HG03175 (cell line): ENCODE data around the gene ABCB10.
"Not testable (repeated sequence)": the region's sequence is repeated elsewhere in the genome, so short reads cannot be mapped to it uniquely, and the experiment has no call there.

ENCODE experiments used
- ATAC-seq: cut with Tn5 transposase; IDR thresholded peaks from one replicate; pipeline ENCODE4 v1.9.1; 2021; ENCODE audit warnings: mild to moderate bottlenecking, moderate library complexity; ENCODE audit not compliant: unreplicated experiment

ABCB10 gene

GRCh38 chr1:229558460-229559335 lies at the start of gene ABCB10:
Gene ABCB10 (minus strand): TSS chr1:229558707. CDS start chr1:229558652, 55 bp downstream.
- ATAC-seq = peak; percentile 76

- ATAC-seq = no peak
Measured at GRCh38 chr1:229607370-229607769, 48.9 kb upstream of the ABCB10 start.

GRCh38 chr1:229603371-229604005 lies 45.0 kb upstream of the ABCB10 start:
- ATAC-seq = no peak

- no peak for ATAC-seq
Measured at GRCh38 chr1:229600229-229600628, 41.7 kb upstream of the ABCB10 start.

GRCh38 chr1:229599218-229599954 lies 40.9 kb upstream of the ABCB10 start:
- no peak for ATAC-seq

- no peak for ATAC-seq
Measured at GRCh38 chr1:229597877-229598276, 39.4 kb upstream of the ABCB10 start.

GRCh38 chr1:229596925-229597699 lies 38.6 kb upstream of the ABCB10 start:
- no peak for ATAC-seq

- ATAC-seq = not testable (repeated sequence)
Measured at GRCh38 chr1:229595876-229596275, 37.4 kb upstream of the ABCB10 start.

GRCh38 chr1:229594227-229595008 lies 35.9 kb upstream of the ABCB10 start:
- no peak for ATAC-seq

GRCh38 chr1:229593800-229594199 lies 35.3 kb upstream of the ABCB10 start:
- ATAC-seq = no peak

GRCh38 chr1:229590119-229590518 lies 31.6 kb upstream of the ABCB10 start:
- ATAC-seq = no peak

GRCh38 chr1:229585338-229585737 lies 26.8 kb upstream of the ABCB10 start:
- ATAC-seq = no peak

- no peak for ATAC-seq
Measured at GRCh38 chr1:229582715-229583114, 24.2 kb upstream of the ABCB10 start.

- ATAC-seq = no peak
Measured at GRCh38 chr1:229582011-229582694, 23.6 kb upstream of the ABCB10 start.

- no peak for ATAC-seq
Measured at GRCh38 chr1:229581485-229581884, 23.0 kb upstream of the ABCB10 start.

GRCh38 chr1:229579059-229579673 lies 20.7 kb upstream of the ABCB10 start:
- peak; percentile 62 for ATAC-seq

- peak; percentile 14 for ATAC-seq
Measured at GRCh38 chr1:229578168-229579058, 19.9 kb upstream of the ABCB10 start.
